ENCODE results near the gene PRR5. TPM values are rescaled to one million over a fixed set of nuclear protein-coding genes. Genes with fewer than 3 reads are reported as not detected.
"Not testable (repeated sequence)": the region's sequence is repeated elsewhere in the genome, so short reads cannot be mapped to it uniquely, and the experiment has no call there.

Gene PRR5
- total and polyA plus RNA-seq, 3 experiments from 2014 or later = 26.4 to 175 (median 29.9) TPM

DNA sequence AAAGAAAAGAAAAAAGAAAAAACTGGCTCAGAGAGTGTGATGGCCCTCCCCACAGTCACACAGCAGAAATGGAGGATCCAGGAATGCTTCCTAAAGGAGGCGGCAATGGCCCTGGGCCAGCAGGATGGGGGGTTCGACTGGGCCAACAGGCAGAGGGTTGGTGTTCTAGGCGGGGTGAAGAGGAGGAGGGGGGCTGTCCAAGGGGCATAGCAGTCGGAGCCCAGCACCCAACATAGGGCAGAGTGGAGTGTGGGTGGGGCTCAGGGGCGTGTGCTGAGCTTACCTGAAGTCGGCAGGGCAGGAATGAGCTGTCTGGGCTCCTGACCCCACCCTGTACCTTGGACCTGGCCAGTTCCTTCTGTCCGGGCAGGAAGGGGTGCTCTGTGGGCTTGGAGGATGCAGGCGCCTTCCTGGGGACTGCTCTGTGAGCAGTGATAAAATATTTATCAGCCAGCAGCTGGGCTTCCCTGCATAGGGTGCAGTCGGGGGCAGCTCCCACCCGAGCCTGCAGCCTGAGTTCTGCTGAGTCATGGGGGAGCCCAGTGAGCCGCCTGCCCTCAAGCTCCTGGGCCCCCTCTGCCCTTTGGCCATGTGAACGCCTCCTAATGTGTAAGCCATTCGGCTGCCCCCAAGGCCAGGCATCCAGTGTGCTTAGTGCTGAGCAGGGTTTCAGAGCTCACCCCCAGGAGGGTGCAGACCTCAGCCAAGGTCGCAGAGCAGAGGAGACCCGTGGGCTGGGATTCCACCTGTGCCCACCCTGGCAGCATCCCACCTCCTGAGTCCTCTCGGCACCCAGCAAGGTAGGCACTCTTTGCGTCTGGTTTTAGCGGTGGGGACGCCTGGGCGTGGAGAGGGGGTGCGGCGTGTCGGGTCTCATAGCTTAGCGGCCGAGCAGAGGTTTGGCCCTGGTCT, 25.3 kb upstream of the PRR5 start:
- ChIA-PET CTCF (interaction anchor here (0.6 to 3.1 kb wide), 2 partner anchors 8 to 22 kb away, joined by 3 to 19 read pairs; no protein-coding TSS in a partner anchor), POLR2A (interaction anchor here (1.1 kb wide), 1 partner anchor 9 kb away, joined by 3 read pairs; no protein-coding TSS in a partner anchor)
- Mint-ChIP-seq H3K4me3 (peak overlapping the region; percentile 57 to 75 (median 65)), H3K27ac (peak overlapping the region in 6 of 8 donors; percentile 3 to 89 (median 74)), H3K4me1 (peaks cover 37 to 67% (median 54%) of the 10 kb centered on the region in 3 donors), H3K36me3 (peaks cover 0 to 18% (median 2%) of the 10 kb centered on the region in 3 donors), H3K9me3 (no peaks in the 10 kb centered on the region), H3K27me3 (no peaks in the 10 kb centered on the region)
- no peak for DNase-seq
- H3K9me3 ChIP-seq (ENCODE audit: low read length) = no peaks in the 10 kb centered on the region
- H3K36me3 ChIP-seq (ENCODE audit: insufficient read depth, low read length) = no peaks in the 10 kb centered on the region
- H3K4me1 ChIP-seq (ENCODE audit: insufficient read depth, low read length) = peaks cover 25% of the 10 kb centered on the region
- peak overlapping the region; percentile 53 for H3K27ac ChIP-seq (ENCODE audit: low read depth, low read length)
- H3K27me3 ChIP-seq (ENCODE audit: insufficient read depth, low read length, poor library complexity, severe bottlenecking) = no peaks in the 10 kb centered on the region
- peak overlapping the region; percentile 22 for H3K4me3 ChIP-seq (ENCODE audit: low read length)

DNA sequence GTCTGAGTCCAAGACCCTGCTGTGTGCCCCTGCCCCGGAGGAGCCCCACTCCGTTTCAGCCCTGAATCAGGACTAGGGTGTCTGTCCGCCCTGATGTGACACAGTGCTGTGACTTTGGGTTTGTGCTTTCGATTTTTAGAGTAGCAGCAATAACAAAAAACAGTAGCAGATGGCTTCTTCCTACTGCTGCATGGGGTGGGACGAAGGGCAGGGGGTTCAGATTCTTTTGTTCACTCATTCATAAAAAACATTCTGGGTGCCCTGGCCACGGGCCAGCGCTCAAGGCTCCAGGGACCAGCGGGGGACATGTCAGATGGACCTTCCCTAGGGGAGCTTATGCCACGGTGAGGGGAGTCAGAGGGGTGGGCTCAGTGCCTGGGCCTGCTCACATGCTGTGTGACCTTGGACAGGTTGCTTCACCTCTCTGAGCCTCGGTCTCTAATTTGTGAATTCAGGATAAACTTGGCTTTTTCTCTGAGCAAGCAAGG, 24.6 kb upstream of the PRR5 start:
- peak overlapping the region; percentile 22 for H3K4me3 ChIP-seq (ENCODE audit: low read length)
- Mint-ChIP-seq H3K4me1 (peaks cover 36 to 69% (median 50%) of the 10 kb centered on the region in 3 donors), H3K9me3 (no peaks in the 10 kb centered on the region)

DNA sequence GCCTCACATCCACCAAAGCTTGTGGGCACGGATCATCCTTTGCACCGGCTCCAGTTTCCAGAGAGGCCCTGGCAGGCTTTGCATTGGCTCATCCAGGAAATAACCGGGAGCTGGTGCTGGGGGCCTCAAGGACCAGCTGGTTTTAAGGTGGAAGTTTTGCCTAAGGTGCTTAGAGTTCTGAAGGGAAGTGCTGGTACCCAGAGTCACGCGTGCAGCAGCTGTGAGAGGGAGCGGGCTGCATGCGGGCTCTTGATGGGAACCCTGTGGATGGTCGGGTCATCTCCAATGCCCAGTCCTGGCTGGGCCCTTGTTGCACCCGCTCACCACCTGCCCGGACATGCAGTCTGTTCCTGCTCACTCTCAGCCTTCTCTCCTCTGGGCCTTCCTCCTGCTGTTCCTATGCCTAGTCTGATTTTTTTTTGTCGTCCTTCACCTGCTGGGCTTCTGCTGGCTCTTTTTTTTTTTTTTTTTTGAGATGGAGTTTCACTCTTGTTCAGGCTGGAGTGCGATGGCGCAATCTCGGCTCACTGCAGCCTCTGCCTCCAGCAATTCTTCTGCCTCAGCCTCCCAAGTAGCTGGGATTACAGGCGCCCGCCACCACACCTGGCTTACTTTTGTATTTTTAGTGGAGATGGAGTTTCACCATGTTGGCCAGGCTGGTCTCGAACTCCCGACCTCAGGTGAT, 24.0 kb upstream of the PRR5 start:
- Mint-ChIP-seq H3K4me1 (peaks cover 41 to 69% (median 54%) of the 10 kb centered on the region in 3 donors), H3K27ac (peak overlapping the region in 1 of 8 donors; percentile 48), H3K4me3 (peak overlapping the region in 1 of 7 donors; percentile 59), H3K27me3 (no peaks in the 10 kb centered on the region), H3K9me3 (no peaks in the 10 kb centered on the region), H3K36me3 (peaks cover 0 to 16% (median 2%) of the 10 kb centered on the region in 3 donors)
- H3K27ac ChIP-seq (ENCODE audit: low read depth, low read length) = peak overlapping the region; percentile 24
- no peaks in the 10 kb centered on the region for H3K9me3 ChIP-seq (ENCODE audit: low read length)
- POLR2A ChIA-PET = no interaction called here
- H3K4me3 ChIP-seq (ENCODE audit: low read length) = no peak overlapping the region
- peaks cover 26% of the 10 kb centered on the region for H3K4me1 ChIP-seq (ENCODE audit: insufficient read depth, low read length)
- DNase-seq = no peak
- no peaks in the 10 kb centered on the region for H3K36me3 ChIP-seq (ENCODE audit: insufficient read depth, low read length)
- no peaks in the 10 kb centered on the region for H3K27me3 ChIP-seq (ENCODE audit: insufficient read depth, low read length, poor library complexity, severe bottlenecking)
- CTCF ChIA-PET = no interaction called here

More for the DNA sequence above, 24.6 kb upstream of the PRR5 start:
- ChIA-PET CTCF (interaction anchor here (3.1 kb wide), 1 partner anchor 8 kb away, joined by 19 read pairs; no protein-coding TSS in a partner anchor), POLR2A (interaction anchor here (1.1 kb wide), 1 partner anchor 10 kb away, joined by 3 read pairs; no protein-coding TSS in a partner anchor)
- peaks cover 0 to 16% (median 2%) of the 10 kb centered on the region in 3 donors for H3K36me3 Mint-ChIP-seq
- H3K27me3 Mint-ChIP-seq = no peaks in the 10 kb centered on the region
- DNase-seq = no peak
- H3K4me3 Mint-ChIP-seq = peak overlapping the region; percentile 57 to 75 (median 65)
- no peaks in the 10 kb centered on the region for H3K9me3 ChIP-seq (ENCODE audit: low read length)
- peaks cover 21% of the 10 kb centered on the region for H3K4me1 ChIP-seq (ENCODE audit: insufficient read depth, low read length)
- H3K36me3 ChIP-seq (ENCODE audit: insufficient read depth, low read length) = no peaks in the 10 kb centered on the region
- H3K27ac Mint-ChIP-seq = peak overlapping the region in 6 of 8 donors; percentile 48 to 89 (median 74)
- H3K27me3 ChIP-seq (ENCODE audit: insufficient read depth, low read length, poor library complexity, severe bottlenecking) = no peaks in the 10 kb centered on the region
- H3K27ac ChIP-seq (ENCODE audit: low read depth, low read length) = peak overlapping the region; percentile 53

GRCh38 chr22:44678556-44679305, 23.3 kb upstream of the PRR5 start:
- H3K9me3 Mint-ChIP-seq = no peaks in the 10 kb centered on the region
- POLR2A ChIA-PET = no interaction called here
- peak overlapping the region in 2 of 8 donors; percentile 5 to 93 for H3K27ac Mint-ChIP-seq
- peaks cover 43 to 69% (median 56%) of the 10 kb centered on the region in 3 donors for H3K4me1 Mint-ChIP-seq
- no peak for DNase-seq
- Histone ChIP-seq H3K4me1 (ENCODE audit: insufficient read depth, low read length) (peaks cover 28% of the 10 kb centered on the region), H3K27me3 (ENCODE audit: insufficient read depth, low read length, poor library complexity, severe bottlenecking) (no peaks in the 10 kb centered on the region), H3K9me3 (ENCODE audit: low read length) (no peaks in the 10 kb centered on the region), H3K4me3 (ENCODE audit: low read length) (no peak overlapping the region), H3K36me3 (ENCODE audit: insufficient read depth, low read length) (no peaks in the 10 kb centered on the region), H3K27ac (ENCODE audit: low read depth, low read length) (no peak overlapping the region)
- H3K36me3 Mint-ChIP-seq = peaks cover 0 to 16% (median 2%) of the 10 kb centered on the region in 3 donors
- peak overlapping the region in 1 of 7 donors; percentile 56 for H3K4me3 Mint-ChIP-seq
- H3K27me3 Mint-ChIP-seq = no peaks in the 10 kb centered on the region
- CTCF ChIA-PET = no interaction called here

DNA sequence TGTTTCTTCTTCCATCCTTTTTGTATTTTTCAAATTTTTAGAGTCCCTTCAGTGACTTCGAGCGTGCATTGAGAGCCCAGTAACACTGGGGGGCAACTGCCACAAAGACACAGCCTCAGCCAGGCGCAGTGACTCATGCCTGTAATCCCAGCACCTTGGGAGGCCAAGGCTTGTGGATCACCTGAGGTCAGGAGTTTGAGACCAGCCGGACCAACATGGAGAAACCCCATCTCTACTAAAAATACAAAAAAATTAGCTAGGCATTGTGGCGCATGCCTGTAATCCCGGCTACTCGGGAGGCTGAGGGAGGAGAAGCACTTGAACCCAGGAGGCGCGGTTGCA, 22.7 kb upstream of the PRR5 start:
- H3K9me3 ChIP-seq (ENCODE audit: low read length); H3K27ac ChIP-seq (ENCODE audit: low read depth, low read length); DNase-seq; H3K27me3 Mint-ChIP-seq; H3K4me3 ChIP-seq (ENCODE audit: low read length); H3K36me3 ChIP-seq (ENCODE audit: insufficient read depth, low read length); POLR2A ChIA-PET; CTCF ChIA-PET; H3K4me3 Mint-ChIP-seq; H3K9me3 Mint-ChIP-seq; H3K27me3 ChIP-seq (ENCODE audit: insufficient read depth, low read length, poor library complexity, severe bottlenecking): not testable (repeated sequence)
- H3K4me1 Mint-ChIP-seq = peaks cover 45 to 74% (median 58%) of the 10 kb centered on the region in 3 donors
- H3K36me3 Mint-ChIP-seq = peaks cover 0 to 16% (median 2%) of the 10 kb centered on the region in 3 donors
- peak overlapping the region in 2 of 8 donors; percentile 5 to 93 for H3K27ac Mint-ChIP-seq
- peaks cover 32% of the 10 kb centered on the region for H3K4me1 ChIP-seq (ENCODE audit: insufficient read depth, low read length)

DNA sequence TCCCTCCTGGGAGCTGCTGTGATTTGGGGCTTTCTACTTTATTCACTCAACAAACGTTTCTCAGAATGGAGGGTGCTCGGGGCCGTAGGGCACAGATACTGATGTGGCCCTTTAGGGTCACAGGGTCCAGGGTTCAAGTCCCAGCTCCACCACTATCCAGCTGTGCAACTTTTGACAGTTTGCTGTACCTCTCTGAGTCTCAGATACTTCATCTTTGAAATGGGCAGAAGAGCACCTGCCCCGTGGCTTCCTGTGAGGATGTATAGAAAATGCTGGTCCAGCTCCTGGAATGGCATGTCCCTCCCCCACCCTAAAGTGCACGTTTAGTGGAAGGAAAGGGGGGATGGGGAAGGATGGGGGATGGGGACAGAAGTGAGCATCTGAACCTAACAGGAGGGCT, 21.9 kb upstream of the PRR5 start:
- Histone ChIP-seq H3K27me3 (ENCODE audit: insufficient read depth, low read length, poor library complexity, severe bottlenecking) (no peaks in the 10 kb centered on the region), H3K27ac (ENCODE audit: low read depth, low read length) (no peak overlapping the region), H3K9me3 (ENCODE audit: low read length) (no peaks in the 10 kb centered on the region), H3K4me3 (ENCODE audit: low read length) (no peak overlapping the region), H3K4me1 (ENCODE audit: insufficient read depth, low read length) (peaks cover 40% of the 10 kb centered on the region), H3K36me3 (ENCODE audit: insufficient read depth, low read length) (no peaks in the 10 kb centered on the region)
- Mint-ChIP-seq H3K9me3 (no peaks in the 10 kb centered on the region), H3K4me3 (peak overlapping the region in 1 of 7 donors; percentile 44), H3K27ac (peak overlapping the region in 1 of 8 donors; percentile 29), H3K36me3 (peaks cover 0 to 16% (median 2%) of the 10 kb centered on the region in 3 donors), H3K4me1 (peaks cover 53 to 82% (median 66%) of the 10 kb centered on the region in 3 donors), H3K27me3 (no peaks in the 10 kb centered on the region)
- no peak for DNase-seq
- CTCF ChIA-PET = interaction anchor here (1.1 kb wide), 1 partner anchor 56 kb away, joined by 3 read pairs; no protein-coding TSS in a partner anchor
- POLR2A ChIA-PET = interaction anchor here (0.6 kb wide), 1 partner anchor 92 kb away, joined by 5 read pairs; no protein-coding TSS in a partner anchor

- Histone ChIP-seq H3K27me3 (ENCODE audit: insufficient read depth, low read length, poor library complexity, severe bottlenecking) (no peaks in the 10 kb centered on the region), H3K27ac (ENCODE audit: low read depth, low read length) (no peak overlapping the region), H3K36me3 (ENCODE audit: insufficient read depth, low read length) (no peaks in the 10 kb centered on the region), H3K9me3 (ENCODE audit: low read length) (no peaks in the 10 kb centered on the region), H3K4me3 (ENCODE audit: low read length) (no peak overlapping the region), H3K4me1 (ENCODE audit: insufficient read depth, low read length) (peaks cover 44% of the 10 kb centered on the region)
- POLR2A ChIA-PET = interaction anchor here (0.6 kb wide), 1 partner anchor 92 kb away, joined by 5 read pairs; no protein-coding TSS in a partner anchor
- Mint-ChIP-seq H3K4me1 (peaks cover 53 to 82% (median 66%) of the 10 kb centered on the region in 3 donors), H3K4me3 (peak overlapping the region in 1 of 7 donors; percentile 4), H3K36me3 (peaks cover 0 to 17% (median 2%) of the 10 kb centered on the region in 3 donors), H3K9me3 (no peaks in the 10 kb centered on the region), H3K27me3 (no peaks in the 10 kb centered on the region), H3K27ac (no peak overlapping the region)
- CTCF ChIA-PET = interaction anchor here (1.1 to 5.9 kb wide), 3 partner anchors 11 to 726 kb away, joined by 3 to 46 read pairs (median 4); no protein-coding TSS in a partner anchor
- no peak for DNase-seq
These were observed 21.5 kb upstream of the PRR5 start for GRCh38 chr22:44680481-44680894.

All from CD8-positive, alpha-beta memory T cell (primary cell).